NCI-H1048 (cell line): Measurements from ENCODE around the gene ARL8B.
"Not testable (repeated sequence)": the region's sequence is repeated elsewhere in the genome, so short reads cannot be mapped to it uniquely, and the experiment has no call there.

Experiments
- DNase-seq: peaks from one replicate; lab custom pipeline; 2025; lab: John Stamatoyannopoulos, UW

ARL8B gene

DNA sequence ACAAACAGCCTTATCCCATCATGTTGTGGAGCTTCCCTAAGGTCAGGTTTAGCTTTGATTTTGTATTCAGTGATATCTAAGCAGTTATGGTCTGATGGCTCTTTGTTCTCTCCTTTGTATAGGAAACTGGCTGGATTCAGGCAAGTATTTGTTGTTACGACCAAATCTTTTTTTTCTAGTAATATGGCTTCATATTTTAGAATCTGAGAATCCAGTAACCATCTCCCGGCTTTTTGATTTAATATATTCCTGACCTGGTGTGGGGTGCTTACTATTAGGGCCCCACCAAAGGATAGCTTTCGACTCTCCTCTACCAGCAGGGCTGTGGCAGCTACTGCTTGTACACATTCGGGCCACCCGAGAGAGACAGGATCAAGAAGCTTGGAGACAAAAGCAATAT, 23.0 kb downstream of the ARL8B start:
- DNase-seq, result no peak

DNA sequence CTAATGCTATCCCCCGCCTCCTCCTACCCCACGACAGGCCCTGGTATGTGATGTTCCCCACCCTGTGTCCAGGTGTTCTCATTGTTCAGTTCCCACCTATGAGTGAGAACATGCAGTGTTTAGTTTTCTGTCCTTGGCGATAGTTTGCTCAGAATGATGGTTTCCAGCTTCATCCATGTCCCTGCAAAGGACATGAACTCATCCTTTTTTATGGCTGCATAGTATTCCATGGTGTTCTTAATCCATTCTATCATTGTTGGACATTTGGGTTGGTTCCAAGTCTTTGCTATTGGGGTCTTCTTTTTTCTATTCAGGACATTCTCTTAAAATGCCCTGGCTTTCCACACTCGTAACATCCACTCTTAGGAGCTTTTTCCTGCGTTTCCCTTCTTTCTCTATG, 25.1 kb downstream of the ARL8B start:
- not testable (repeated sequence) for DNase-seq

GRCh38 chr3:5149306-5149880, 27.3 kb downstream of the ARL8B start:
- DNase-seq, result no peak

DNA sequence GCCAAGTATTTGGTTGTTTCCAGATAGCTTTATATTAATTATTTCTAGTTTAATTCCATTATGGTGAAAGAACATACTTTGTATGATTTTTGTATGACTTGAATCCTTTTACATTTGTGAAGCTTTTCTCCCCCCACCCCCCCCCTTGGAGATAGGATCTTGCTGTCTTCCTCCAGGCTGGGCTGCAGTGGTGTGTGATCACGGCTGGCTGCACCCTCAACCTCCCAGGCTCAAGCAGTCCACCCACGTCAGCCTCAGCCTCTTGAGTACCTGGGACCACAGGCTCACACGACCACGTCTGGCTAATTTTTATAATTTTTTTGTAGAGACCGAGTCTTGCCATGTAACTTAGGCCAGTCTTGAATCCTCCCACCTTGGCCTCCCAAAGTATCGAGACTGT, 29.5 kb downstream of the ARL8B start:
- no peak for DNase-seq

DNA sequence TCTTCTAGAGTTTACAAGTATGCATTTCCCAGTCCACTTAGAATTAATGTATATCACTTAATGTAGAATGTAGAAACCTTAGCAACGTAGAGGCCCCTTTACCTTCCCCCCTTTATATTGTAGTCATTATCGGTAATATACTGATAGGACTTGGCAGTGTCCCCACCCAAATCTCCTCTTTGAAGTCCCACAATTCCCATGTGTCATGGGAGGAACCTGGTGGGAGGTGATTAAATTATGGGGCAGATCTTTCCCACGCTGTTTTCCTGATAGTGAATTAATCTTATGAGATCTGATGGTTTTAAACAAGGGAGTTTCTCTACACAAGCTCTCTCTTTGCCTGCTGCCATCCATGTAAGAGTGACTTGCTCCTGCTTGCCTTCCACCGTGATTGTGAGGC, 31.0 kb downstream of the ARL8B start:
- no peak for DNase-seq

GRCh38 chr3:5155241-5155640, 33.1 kb downstream of the ARL8B start:
- DNase-seq, result no peak

DNA sequence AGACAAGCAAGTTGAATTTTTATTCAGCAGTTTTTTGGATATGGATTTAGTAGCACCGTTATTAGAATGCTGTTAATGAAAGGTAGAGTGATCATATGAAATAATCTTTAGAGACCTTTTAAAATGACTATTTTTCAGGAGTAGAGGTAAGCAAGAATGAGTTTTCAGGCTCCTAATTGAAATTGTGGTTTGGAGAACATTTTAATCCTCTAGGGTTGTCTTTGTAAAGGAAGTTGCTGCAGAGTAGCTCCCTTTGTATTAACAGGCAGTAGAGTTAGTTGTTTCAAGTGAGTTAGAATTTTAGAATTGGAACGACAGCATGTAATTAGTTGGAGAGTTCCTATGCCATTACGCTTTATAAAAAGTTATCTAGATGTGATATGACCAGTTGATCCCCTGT, 38.2 kb downstream of the ARL8B start:
- no peak for DNase-seq

DNA sequence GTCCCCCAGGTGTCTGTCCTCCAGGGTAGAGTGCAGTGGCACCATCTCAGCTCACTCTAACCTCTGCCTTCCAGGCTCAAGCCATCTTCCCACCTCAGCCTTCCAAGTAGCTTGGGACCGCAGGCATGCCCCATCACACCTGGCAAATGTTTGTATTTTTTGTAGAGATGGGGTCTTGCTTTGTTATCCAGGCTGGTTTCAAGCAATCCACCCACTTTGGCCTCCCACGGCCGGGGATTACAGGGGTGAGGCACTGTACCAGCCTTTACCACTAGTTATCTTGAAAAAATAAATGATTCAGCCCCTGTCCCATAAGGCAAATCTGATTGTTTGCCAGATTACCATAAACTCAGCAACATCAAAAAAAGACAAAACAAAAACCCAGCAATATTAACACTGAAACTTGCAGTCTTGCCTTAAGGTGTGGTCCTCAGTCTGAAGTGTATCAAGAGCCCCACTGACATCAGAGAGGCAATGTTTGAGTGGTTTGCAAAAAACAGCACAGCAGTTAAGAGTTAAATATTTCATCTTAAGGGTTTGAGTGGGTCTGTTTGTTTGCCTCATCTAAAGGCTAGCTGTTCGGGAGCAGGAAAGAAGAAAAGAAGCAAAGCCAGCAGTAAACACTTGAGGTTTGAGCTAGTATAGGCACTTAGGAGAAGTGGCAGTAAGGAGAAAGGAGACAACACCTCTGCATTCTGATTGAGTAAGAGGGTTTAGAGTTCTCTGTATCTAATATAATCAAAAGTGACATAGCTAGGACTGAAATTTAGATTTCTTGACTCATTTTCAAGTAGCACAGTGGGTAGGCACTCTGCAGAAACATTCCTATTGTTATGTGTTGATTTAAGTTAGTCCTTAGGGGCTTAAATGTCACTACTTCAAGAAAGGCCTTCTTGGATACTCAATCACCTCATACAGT, 39.1 kb downstream of the ARL8B start:
- no peak for DNase-seq

- DNase-seq, result no peak
Observed at GRCh38 chr3:5162102-5162501, 40.0 kb downstream of the ARL8B start.

DNA sequence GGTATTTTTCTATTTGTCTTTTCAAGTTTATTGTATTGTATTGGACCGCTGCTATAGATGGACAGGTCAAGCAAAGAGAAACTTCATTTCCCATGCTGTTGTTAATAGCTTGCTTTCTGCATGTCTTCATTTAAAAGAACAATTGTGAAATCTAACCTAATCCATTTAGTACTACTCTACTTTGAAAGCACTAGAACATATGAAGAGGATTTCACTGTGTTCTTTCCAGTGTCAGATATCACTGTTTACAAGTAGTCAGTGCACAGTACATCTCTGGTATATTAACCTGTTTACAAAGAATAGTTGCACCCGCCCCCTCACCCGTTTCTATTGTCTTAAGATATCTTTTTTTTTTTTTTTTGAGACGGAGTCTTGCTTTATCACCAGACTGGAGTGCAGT, 43.6 kb downstream of the ARL8B start:
- DNase-seq, result no peak

- no peak for DNase-seq
Observed at GRCh38 chr3:5166846-5167245, 44.8 kb downstream of the ARL8B start.

DNA sequence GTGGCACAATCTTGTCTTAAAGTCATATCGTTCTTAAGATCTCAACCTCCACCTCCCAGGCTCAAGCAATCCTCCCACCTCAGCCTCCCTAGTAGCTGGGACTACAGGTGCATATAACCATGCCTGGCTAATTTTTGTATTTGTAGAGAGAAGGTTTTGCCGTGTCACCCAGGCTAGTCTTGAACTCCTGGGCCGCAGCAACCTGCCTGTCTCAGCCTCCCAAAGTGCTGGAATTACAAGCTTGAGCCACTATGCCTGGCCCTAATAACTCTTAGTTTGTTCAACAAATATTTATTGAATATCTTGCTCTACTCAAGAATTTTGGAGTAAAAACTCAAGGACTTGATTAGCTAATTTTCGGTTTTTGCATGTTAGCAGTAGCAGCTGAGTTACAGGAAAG, 46.0 kb downstream of the ARL8B start:
- no peak for DNase-seq

- DNase-seq, result no peak
Observed at GRCh38 chr3:5169807-5170206, 47.7 kb downstream of the ARL8B start.

GRCh38 chr3:5170975-5171374, 48.9 kb downstream of the ARL8B start:
- no peak for DNase-seq

DNA sequence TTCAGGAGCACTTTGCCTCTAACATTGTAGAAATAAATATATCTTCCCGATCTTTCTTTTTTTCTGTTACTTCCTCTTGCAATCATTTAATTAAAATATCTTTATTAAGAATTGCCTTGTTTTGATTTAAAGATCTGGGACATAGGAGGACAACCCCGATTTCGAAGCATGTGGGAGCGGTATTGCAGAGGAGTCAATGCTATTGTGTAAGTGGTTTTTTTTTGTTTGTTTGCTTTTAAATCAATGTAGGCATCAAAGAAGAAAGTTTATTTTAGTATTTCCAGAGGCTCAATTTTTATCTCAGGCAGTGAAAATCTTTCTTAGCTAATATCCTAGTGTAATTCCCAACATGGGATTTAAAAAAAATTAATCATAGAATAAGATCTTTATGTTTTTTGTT, 49.9 kb downstream of the ARL8B start:
- DNase-seq, result no peak

DNA sequence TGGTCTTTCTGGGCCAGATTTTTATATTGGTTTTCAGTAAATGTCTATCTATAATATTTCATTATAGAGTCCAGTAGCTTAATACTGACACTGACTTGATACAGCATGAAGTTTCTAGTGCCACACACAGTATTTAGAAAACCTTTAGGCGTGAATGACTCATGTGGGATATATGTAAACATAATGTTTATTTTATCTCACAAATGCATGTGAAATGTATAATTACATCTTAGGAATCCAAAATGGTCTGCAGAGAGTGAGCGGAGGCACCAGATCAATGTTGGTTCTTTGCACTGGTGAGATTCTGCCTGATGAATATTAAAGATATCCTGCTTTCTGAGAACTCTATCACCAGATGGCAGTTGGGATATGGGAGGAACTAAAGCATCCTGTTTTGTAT, 56.9 kb downstream of the ARL8B start:
- DNase-seq, result not testable (repeated sequence)

GRCh38 chr3:5181469-5182141, 59.5 kb downstream of the ARL8B start:
- no peak for DNase-seq

DNA sequence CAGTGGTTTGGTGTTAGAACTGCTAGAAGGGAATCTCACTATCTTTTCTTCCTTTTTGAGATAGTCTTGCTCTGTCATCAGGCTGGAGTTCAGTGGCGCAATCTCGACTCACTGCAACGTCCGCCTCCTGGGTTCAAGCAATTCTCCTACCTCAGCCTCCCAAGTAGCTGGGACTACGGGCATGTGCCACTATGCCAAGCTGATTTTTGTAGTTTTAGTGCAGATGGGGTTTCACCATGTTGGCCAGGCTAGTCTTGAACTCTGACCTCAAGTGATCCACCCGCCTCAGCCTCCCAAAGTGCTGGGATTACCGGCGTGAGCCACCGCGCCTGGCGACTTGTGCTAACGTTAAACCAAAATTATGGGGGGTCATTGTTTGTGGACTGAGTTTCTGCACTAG, 61.6 kb downstream of the ARL8B start:
- DNase-seq, result not testable (repeated sequence)

DNA sequence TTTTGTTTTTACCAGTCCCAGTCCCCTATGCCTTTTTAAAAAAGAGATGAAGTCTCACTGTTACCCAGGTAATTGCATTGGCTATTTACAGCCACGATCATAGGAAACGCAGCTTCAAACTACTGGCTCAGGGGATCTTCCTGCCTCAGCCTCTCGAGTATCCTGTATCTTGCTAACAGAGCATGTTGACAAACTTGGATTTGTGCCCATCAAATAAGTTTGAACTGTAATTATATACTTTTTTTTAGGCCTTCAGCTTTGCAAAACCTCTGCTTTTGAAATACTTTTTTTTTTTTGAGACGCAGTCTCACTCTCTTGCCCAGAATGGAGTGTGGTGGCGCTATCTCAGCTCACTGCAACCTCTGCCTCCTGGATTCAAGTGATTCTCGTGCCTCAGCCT, 62.4 kb downstream of the ARL8B start:
- DNase-seq, result no peak

DNA sequence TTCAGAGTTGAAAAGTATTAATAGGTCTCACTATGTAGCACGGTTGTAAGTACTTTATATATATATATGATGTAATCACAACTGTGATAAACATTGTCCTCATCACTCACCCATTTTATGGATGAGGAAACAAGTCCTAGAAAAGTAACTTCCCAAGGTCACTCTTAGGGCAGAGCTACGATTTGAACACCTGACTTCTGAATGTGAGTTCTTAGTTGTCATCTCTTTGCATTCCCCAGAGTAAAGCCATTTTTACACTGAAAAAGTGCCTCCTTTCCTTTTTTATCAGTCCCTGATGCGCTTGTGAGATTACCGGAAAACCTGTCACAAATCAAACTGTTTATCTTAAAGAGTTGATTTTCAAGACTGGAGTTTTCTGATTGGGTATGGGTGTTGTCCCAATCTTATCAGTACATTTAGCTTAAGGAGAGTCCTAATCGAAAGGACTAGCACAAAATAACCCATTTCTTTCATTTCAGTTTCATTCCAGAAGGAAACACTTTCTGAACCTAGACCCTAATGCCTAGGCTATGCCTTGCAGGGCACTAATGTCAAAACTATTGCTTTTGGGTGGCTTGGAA, 63.1 kb downstream of the ARL8B start:
- DNase-seq, result no peak

DNA sequence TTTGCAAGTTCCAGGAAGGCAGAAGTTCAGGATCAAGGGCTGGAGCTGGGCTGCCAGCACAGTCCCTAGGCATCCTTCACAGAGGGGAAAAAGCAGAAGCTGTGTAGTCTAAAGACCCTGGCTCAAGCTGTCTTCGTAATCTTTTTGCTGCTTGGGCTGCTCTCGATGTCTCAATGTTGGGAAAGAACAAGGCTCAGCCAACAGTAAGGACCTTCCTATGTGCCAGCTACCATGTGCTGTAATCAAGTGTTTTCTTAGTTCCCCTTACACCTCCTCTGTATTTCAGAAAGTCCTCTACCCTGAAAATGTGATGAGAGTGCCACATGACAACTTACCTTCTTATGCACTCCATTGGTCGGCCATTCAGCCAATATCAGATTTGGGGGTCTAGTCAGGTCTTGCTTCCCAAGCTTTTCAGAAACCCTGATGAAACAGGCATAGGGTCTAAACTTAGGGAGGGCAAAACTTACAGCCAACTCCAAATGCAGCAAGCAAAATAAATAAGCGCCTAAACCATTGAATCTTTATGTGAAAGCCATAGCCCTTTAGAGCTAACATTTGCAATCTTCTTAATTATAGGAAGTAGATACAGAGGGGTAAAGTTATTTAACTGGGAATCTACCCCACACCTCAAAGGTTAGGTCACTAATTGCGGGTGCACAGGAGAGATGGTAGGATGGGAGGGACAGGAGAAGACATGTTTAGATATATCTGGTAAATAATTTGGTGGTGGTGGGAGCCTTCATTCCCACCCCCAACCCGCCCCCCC, 64.2 kb downstream of the ARL8B start:
- DNase-seq, result no peak

- DNase-seq, result no peak
Observed at GRCh38 chr3:5186858-5187155, 64.7 kb downstream of the ARL8B start.
